ENCODE data around the gene GNLY.

GRCh38 chr2:85702172-85702571, 8.0 kb downstream of the GNLY start:
- peak; percentile 93 for TF ChIP-seq FOS (IDR thresholded peaks at IDR 0.05; ENCODE audit: borderline replicate concordance, insufficient read depth, low read length)
- TF ChIP-seq, protein P1, sequence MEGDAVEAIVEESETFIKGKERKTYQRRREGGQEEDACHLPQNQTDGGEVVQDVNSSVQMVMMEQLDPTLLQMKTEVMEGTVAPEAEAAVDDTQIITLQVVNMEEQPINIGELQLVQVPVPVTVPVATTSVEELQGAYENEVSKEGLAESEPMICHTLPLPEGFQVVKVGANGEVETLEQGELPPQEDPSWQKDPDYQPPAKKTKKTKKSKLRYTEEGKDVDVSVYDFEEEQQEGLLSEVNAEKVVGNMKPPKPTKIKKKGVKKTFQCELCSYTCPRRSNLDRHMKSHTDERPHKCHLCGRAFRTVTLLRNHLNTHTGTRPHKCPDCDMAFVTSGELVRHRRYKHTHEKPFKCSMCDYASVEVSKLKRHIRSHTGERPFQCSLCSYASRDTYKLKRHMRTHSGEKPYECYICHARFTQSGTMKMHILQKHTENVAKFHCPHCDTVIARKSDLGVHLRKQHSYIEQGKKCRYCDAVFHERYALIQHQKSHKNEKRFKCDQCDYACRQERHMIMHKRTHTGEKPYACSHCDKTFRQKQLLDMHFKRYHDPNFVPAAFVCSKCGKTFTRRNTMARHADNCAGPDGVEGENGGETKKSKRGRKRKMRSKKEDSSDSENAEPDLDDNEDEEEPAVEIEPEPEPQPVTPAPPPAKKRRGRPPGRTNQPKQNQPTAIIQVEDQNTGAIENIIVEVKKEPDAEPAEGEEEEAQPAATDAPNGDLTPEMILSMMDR (IDR thresholded peaks at IDR 0.05; ENCODE audit: extremely low read depth in 1 of 2, insufficient read depth in 1 of 2, low read depth in 1 of 2, low read length in 2 of 2), result no peak

Measured in endothelial cell of umbilical vein (primary cell).